ENCODE results near the gene ZDHHC3. TPM values are rescaled to one million over a fixed set of nuclear protein-coding genes. Genes with fewer than 3 reads are reported as not detected.

Gene ZDHHC3
- total RNA-seq, 1 experiment from 2014 or later = 94.7 TPM

DNA sequence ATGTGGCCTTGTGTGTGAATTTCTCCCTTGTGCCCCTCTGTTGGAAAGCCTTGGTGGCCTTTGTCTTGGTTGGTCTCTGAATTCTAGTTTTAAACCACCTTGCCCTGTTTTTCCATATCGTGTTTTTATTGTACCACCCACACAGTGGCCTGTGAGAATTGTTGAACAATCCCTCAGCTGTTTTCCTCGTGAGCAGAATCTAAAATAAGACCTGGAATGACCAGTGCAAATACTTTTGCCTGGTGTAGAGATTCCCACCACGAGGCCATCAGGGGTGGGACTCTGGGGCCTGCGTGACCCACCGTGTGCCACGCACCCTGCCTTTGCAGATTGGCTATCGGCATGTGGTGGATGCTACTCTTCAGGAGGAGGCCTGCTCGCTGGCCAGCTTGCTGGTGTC, 31.1 kb upstream of the ZDHHC3 start:
- Histone ChIP-seq H3K27ac (ENCODE audit: low read depth, low read length, poor library complexity, severe bottlenecking) (no peak overlapping the region), H3K36me3 (ENCODE audit: insufficient read depth, low read length, poor library complexity, severe bottlenecking) (peaks cover 53% of the 10 kb centered on the region), H3K4me3 (ENCODE audit: low read depth, low read length, poor library complexity, severe bottlenecking) (no peak overlapping the region), H3K4me1 (ENCODE audit: insufficient read depth, low read length, poor library complexity, severe bottlenecking) (peaks cover 17% of the 10 kb centered on the region), H3K9me3 (ENCODE audit: low read depth, low read length, poor library complexity, severe bottlenecking) (no peaks in the 10 kb centered on the region), H3K27me3 (replicated peaks; ENCODE audit: insufficient read depth, low read depth, low read length, poor library complexity) (no peaks in the 10 kb centered on the region)
- intact Hi-C loops (cut with micrococcal nuclease; ENCODE audit: unreplicated experiment) = no loop called here
- ChIA-PET CTCF (no interaction called here), POLR2A (ENCODE audit: low non-redundant PET) (no interaction called here)
- no TSS peak for BruUV-seq (replicated peaks)
- no peak for TF ChIP-seq EZH2 (IDR thresholded peaks at IDR 0.05; ENCODE audit: borderline replicate concordance, low read depth, low read length, poor library complexity, severe bottlenecking)
- TF ChIP-seq, protein P1, sequence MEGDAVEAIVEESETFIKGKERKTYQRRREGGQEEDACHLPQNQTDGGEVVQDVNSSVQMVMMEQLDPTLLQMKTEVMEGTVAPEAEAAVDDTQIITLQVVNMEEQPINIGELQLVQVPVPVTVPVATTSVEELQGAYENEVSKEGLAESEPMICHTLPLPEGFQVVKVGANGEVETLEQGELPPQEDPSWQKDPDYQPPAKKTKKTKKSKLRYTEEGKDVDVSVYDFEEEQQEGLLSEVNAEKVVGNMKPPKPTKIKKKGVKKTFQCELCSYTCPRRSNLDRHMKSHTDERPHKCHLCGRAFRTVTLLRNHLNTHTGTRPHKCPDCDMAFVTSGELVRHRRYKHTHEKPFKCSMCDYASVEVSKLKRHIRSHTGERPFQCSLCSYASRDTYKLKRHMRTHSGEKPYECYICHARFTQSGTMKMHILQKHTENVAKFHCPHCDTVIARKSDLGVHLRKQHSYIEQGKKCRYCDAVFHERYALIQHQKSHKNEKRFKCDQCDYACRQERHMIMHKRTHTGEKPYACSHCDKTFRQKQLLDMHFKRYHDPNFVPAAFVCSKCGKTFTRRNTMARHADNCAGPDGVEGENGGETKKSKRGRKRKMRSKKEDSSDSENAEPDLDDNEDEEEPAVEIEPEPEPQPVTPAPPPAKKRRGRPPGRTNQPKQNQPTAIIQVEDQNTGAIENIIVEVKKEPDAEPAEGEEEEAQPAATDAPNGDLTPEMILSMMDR (conservative IDR thresholded peaks at IDR 0.05; ENCODE audit: low read depth, low read length) = no peak
- DNase-seq (ENCODE audit: low spot score) = no peak

DNA sequence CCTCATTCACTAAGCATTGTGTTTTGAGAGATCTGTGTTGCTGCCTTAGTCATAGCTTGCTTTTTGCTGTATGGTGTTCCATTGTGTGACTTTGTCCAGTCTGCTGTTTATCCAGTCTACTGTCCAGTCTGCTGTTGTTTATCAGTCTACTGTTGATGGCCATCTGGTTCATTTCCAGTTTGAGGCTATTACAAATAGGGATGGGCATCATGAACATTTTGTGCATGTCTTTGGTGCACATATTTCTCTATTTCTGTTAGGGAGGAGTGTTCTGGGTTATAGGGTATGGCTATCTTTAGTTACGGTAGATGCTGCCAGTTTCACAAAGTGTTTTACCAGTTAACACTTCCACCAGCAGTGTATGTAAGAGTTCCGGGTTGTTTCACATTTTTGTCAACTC, 27.9 kb upstream of the ZDHHC3 start:
- no peak overlapping the region for H3K4me3 ChIP-seq (ENCODE audit: low read depth, low read length, poor library complexity, severe bottlenecking)
- POLR2A ChIA-PET (ENCODE audit: low non-redundant PET) = no interaction called here
- no peak for DNase-seq (ENCODE audit: low spot score)
- H3K27me3 ChIP-seq (replicated peaks; ENCODE audit: insufficient read depth, low read depth, low read length, poor library complexity) = no peaks in the 10 kb centered on the region
- no peak for TF ChIP-seq EZH2 (IDR thresholded peaks at IDR 0.05; ENCODE audit: borderline replicate concordance, low read depth, low read length, poor library complexity, severe bottlenecking)
- TF ChIP-seq, protein P1 (conservative IDR thresholded peaks at IDR 0.05; ENCODE audit: low read depth, low read length) = no peak
- CTCF ChIA-PET = no interaction called here
- intact Hi-C loops (cut with micrococcal nuclease; ENCODE audit: unreplicated experiment) = no loop called here
- peaks cover 71% of the 10 kb centered on the region for H3K36me3 ChIP-seq (ENCODE audit: insufficient read depth, low read length, poor library complexity, severe bottlenecking)
- no TSS peak for BruUV-seq (replicated peaks)
- no peaks in the 10 kb centered on the region for H3K9me3 ChIP-seq (ENCODE audit: low read depth, low read length, poor library complexity, severe bottlenecking)
- H3K27ac ChIP-seq (ENCODE audit: low read depth, low read length, poor library complexity, severe bottlenecking) = no peak overlapping the region
- no peaks in the 10 kb centered on the region for H3K4me1 ChIP-seq (ENCODE audit: insufficient read depth, low read length, poor library complexity, severe bottlenecking)

DNA sequence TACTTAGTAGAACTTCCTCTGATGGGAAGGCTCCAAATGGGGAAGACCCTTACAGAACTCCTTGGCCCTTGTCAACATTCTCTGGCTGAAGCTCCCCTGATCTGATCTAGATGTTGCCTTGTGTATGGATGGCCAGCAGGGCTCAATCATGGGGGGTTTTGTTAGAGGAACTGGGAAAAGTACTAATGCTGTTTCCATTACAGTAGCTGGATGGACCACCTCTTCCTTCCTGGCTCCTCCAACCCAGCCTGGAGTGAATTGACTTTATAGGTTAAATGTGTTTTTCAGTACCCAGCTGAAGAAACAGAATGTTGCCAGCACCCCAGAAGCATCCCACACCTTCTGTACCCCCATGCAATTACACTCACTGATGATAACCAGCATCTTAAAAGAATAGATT, 27.4 kb upstream of the ZDHHC3 start:
- TF ChIP-seq EZH2 (IDR thresholded peaks at IDR 0.05; ENCODE audit: borderline replicate concordance, low read depth, low read length, poor library complexity, severe bottlenecking) = no peak
- TF ChIP-seq, protein P1 (conservative IDR thresholded peaks at IDR 0.05; ENCODE audit: low read depth, low read length) = no peak
- H3K4me1 ChIP-seq (ENCODE audit: insufficient read depth, low read length, poor library complexity, severe bottlenecking) = no peaks in the 10 kb centered on the region
- DNase-seq (ENCODE audit: low spot score) = no peak

More for the DNA sequence above, 27.4 kb upstream of the ZDHHC3 start:
- ChIA-PET CTCF (no interaction called here), POLR2A (ENCODE audit: low non-redundant PET) (no interaction called here)
- peaks cover 70% of the 10 kb centered on the region for H3K36me3 ChIP-seq (ENCODE audit: insufficient read depth, low read length, poor library complexity, severe bottlenecking)
- H3K9me3 ChIP-seq (ENCODE audit: low read depth, low read length, poor library complexity, severe bottlenecking) = no peaks in the 10 kb centered on the region
- H3K27me3 ChIP-seq (replicated peaks; ENCODE audit: insufficient read depth, low read depth, low read length, poor library complexity) = no peaks in the 10 kb centered on the region
- intact Hi-C loops (cut with micrococcal nuclease; ENCODE audit: unreplicated experiment) = no loop called here
- BruUV-seq (replicated peaks) = no TSS peak
- no peak overlapping the region for H3K4me3 ChIP-seq (ENCODE audit: low read depth, low read length, poor library complexity, severe bottlenecking)
- no peak overlapping the region for H3K27ac ChIP-seq (ENCODE audit: low read depth, low read length, poor library complexity, severe bottlenecking)

Measured in A673 (cell line).